ENCODE measurements around the gene NDST3. TPM values are rescaled to one million over a fixed set of nuclear protein-coding genes. Genes with fewer than 3 reads are reported as not detected.

Gene NDST3
- polyA plus RNA-seq, 2 of the 4 experiments (the other 2 are of a cell fraction) = not detected

- no peak for TF ChIP-seq MAX (IDR thresholded peaks at IDR 0.05)
Measured at GRCh38 chr4:118285931-118286330, 251.6 kb downstream of the NDST3 start (continued).

GRCh38 chr4:118286685-118287084 lies 252.4 kb downstream of the NDST3 start:
- H3K4me1 ChIP-seq = peaks cover 6% of the 10 kb centered on the region; the same call in 2 of the 3 replicates
- H3K9me3 ChIP-seq = no peaks in the 10 kb centered on the region
- 92% methylated on average over 3 of the region's 3 CpGs for WGBS (ENCODE audit: missing lambda C conversion rate)
- H3K27ac ChIP-seq = no peak overlapping the region
- H3K4me2 ChIP-seq = no peak overlapping the region
- DNase-seq (ENCODE audit: low read depth in 1 of 2, low spot score in 1 of 2) (no peak), FAIRE-seq (no peak), ATAC-seq (no peak)
- CTCF ChIA-PET = no interaction called here
- POLR2A ChIA-PET = no interaction called here
- H3K4me3 ChIP-seq = no peak overlapping the region
- TF ChIP-seq RNF2 (IDR thresholded peaks at IDR 0.05; ENCODE audit: borderline replicate concordance, low read depth) (no peak), HOXB5 (CRISPR knock-in tag; IDR thresholded peaks at IDR 0.05) (no peak), ZSCAN20 (CRISPR knock-in tag; IDR thresholded peaks at IDR 0.05) (no peak)

GRCh38 chr4:118287711-118288451 lies 253.6 kb downstream of the NDST3 start:
- Histone ChIP-seq H3K4me1 (no peaks in the 10 kb centered on the region), H3K4me3 (no peak overlapping the region), H3K4me2 (no peak overlapping the region), H3K27ac (no peak overlapping the region), H3K9me3 (no peaks in the 10 kb centered on the region)
- FAIRE-seq (no peak), ATAC-seq (no peak), DNase-seq (ENCODE audit: low read depth in 1 of 2, low spot score in 1 of 2) (no peak)
- WGBS (ENCODE audit: missing lambda C conversion rate) = 88% methylated on average over 2 of the region's 2 CpGs
- ChIA-PET POLR2A (no interaction called here), CTCF (no interaction called here)
- no peak for TF ChIP-seq HES2 (IDR thresholded peaks at IDR 0.05)
- TF ChIP-seq KDM5A (IDR thresholded peaks at IDR 0.05) = no peak
- TF ChIP-seq CBX2 (IDR thresholded peaks at IDR 0.05; ENCODE audit: borderline replicate concordance, low read depth) = no peak

GRCh38 chr4:118289794-118290193 lies 255.5 kb downstream of the NDST3 start:
- FAIRE-seq (no peak), ATAC-seq (no peak), DNase-seq (ENCODE audit: low read depth in 1 of 2, low spot score in 1 of 2) (no peak)
- no peak overlapping the region for H3K4me3 ChIP-seq
- H3K4me2 ChIP-seq = no peak overlapping the region
- no peaks in the 10 kb centered on the region for H3K4me1 ChIP-seq
- ChIA-PET CTCF (interaction anchor here (1.3 kb wide), 1 partner anchor 63 kb away, joined by 4 read pairs; the partner anchor contains the start of gene PRSS12), POLR2A (no interaction called here)
- H3K27ac ChIP-seq = no peak overlapping the region
- H3K9me3 ChIP-seq = no peaks in the 10 kb centered on the region
- TF ChIP-seq KDM5A (IDR thresholded peaks at IDR 0.05) (no peak), CBX2 (IDR thresholded peaks at IDR 0.05; ENCODE audit: borderline replicate concordance, low read depth) (no peak), RFX5 (IDR thresholded peaks at IDR 0.05) (no peak), ESRRA (IDR thresholded peaks at IDR 0.05; ENCODE audit: borderline replicate concordance, low read length) (no peak), ZNF302 (CRISPR knock-in tag; IDR thresholded peaks at IDR 0.05) (no peak), RCOR1 (IDR thresholded peaks at IDR 0.05; ENCODE audit: low read depth, low read length) (no peak), ELK1 (IDR thresholded peaks at IDR 0.05; ENCODE audit: low read depth, low read length) (no peak), CHD4 (IDR thresholded peaks at IDR 0.05; ENCODE audit: borderline replicate concordance) (no peak), JUNB (IDR thresholded peaks at IDR 0.05) (no peak), CEBPB (IDR thresholded peaks at IDR 0.05) (no peak), USF2 (IDR thresholded peaks at IDR 0.05) (no peak), RARB (CRISPR knock-in tag; IDR thresholded peaks at IDR 0.05) (no peak), FOXS1 (CRISPR knock-in tag; IDR thresholded peaks at IDR 0.05) (no peak), ZC3H11A (IDR thresholded peaks at IDR 0.05) (no peak), POLR2A (IDR thresholded peaks at IDR 0.05; ENCODE audit: low read length) (no peak), HOXB13 (CRISPR knock-in tag; IDR thresholded peaks at IDR 0.05; ENCODE audit: low read depth) (no peak), RNF2 (IDR thresholded peaks at IDR 0.05; ENCODE audit: borderline replicate concordance, low read depth) (no peak)
- WGBS (ENCODE audit: missing lambda C conversion rate) = 42% methylated on average over 1 of the region's 1 CpG

All from A549 (cell line).